Smooth muscle cell (in vitro differentiated cells): Measurements from ENCODE around the gene PKNOX2. TPM values are rescaled to one million over a fixed set of nuclear protein-coding genes. Genes with fewer than 3 reads are reported as not detected.

Source experiments
- DNase-seq: peaks from one replicate; lab custom pipeline; 2025; ENCODE audit not compliant: unreplicated experiment; lab: John Stamatoyannopoulos, UW
- H2AFZ ChIP-seq: fragments of 200-600 bp; sonication (generic); 2 replicates; pipeline ENCODE4 v1.6.0; 2016; ENCODE audit warnings: antibody characterized with exemption, low read depth, mild to moderate bottlenecking
- H3F3A ChIP-seq: fragments of 200-600 bp; sonication (generic); 2 replicates; pipeline ENCODE4 v1.6.0; 2017; ENCODE audit warnings: antibody characterized with exemption, low read depth
- H3K27ac ChIP-seq: fragments of 200-600 bp; sonication (generic); 2 replicates; pipeline ENCODE4 v1.5.1; 2016; ENCODE audit warnings: low read depth, mild to moderate bottlenecking
- H3K27me3 ChIP-seq: fragments of 200-600 bp; sonication (generic); 2 replicates; pipeline ENCODE4 v1.6.1; 2016; ENCODE audit warnings: low read depth, mild to moderate bottlenecking
- H3K36me3 ChIP-seq: fragments of 200-600 bp; sonication (generic); 2 replicates; pipeline ENCODE4 v1.5.1; 2016; ENCODE audit warnings: low read depth
- H3K4me1 ChIP-seq: fragments of 200-600 bp; sonication (generic); 2 replicates; pipeline ENCODE4 v1.5.1; 2016; ENCODE audit warnings: low read depth
- H3K4me2 ChIP-seq: fragments of 200-600 bp; sonication (generic); 2 replicates; pipeline ENCODE4 v1.6.0; 2016; ENCODE audit warnings: mild to moderate bottlenecking
- H3K4me3 ChIP-seq: fragments of 200-600 bp; sonication (generic); 2 replicates; pipeline ENCODE4 v1.5.1; 2016; ENCODE audit warnings: mild to moderate bottlenecking
- H3K79me2 ChIP-seq: fragments of 200-600 bp; sonication (generic); 2 replicates; pipeline ENCODE4 v1.6.0; 2016; ENCODE audit warnings: low read depth, mild to moderate bottlenecking
- H3K9ac ChIP-seq: fragments of 200-600 bp; sonication (generic); 2 replicates; pipeline ENCODE4 v1.6.0; 2016; ENCODE audit warnings: low read depth
- H3K9me3 ChIP-seq: fragments of 200-600 bp; sonication (generic); replicated peaks from 2 replicates; pipeline ENCODE4 v1.5.1; 2016; ENCODE audit warnings: low read depth
- H4K20me1 ChIP-seq: fragments of 200-600 bp; sonication (generic); 2 replicates; pipeline ENCODE4 v1.6.0; 2016; ENCODE audit warnings: low read depth
- CTCF ChIP-seq: fragments of 200-600 bp; sonication (generic); IDR thresholded peaks from 2 replicates; pipeline ENCODE4 v1.5.1; 2017; ENCODE audit warnings: borderline replicate concordance, mild to moderate bottlenecking, antibody characterized with exemption; ENCODE audit not compliant: insufficient read depth, poor library complexity, severe bottlenecking
- WGBS: methylation state at CpG from one replicate; pipeline ENCODE4 v1.1.7; 2016; ENCODE audit warnings: low lambda C conversion rate; 5-methylcytosine and 5-hydroxymethylcytosine counted together
- polyA plus RNA-seq: library from polyadenylated mRNA; unstranded; fragments of >200 nt; fragmentation: Nextera tagmentation; extraction: Ambion mirVana; gene quantifications from 2 replicates; pipeline ENCODE4 v1.2.1, GENCODE V29; 2016
- total RNA-seq: library from RNA; depleted of rRNA; stranded (reverse); fragments of >200 nt; gene quantifications from 2 replicates; pipeline ENCODE4 v1.2.3, GENCODE V29; 2014

Gene PKNOX2
- total and polyA plus RNA-seq, 2 experiments from 2014 or later: 7.2 to 7.9 TPM

DNA sequence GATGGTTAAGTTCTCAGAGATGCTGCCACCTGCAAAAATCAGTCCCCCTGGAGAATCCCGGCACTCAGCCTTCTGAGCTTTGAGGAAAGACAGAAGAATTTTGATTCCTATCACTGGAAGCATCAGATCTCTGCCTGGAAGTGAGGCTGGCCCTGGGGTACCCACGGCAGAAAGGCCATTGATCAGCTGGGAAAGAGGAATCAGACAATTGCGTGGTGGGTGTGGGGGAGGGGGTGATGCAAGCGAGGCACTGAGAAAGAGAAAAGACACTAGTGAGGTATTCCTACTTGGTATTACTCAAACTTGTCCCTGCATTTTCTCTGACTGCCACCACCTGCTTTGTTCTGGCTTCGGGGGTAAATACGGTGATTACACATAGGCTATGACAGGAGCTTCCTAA, 235.4 kb downstream of the PKNOX2 start:
- Histone ChIP-seq H3K9ac (no peak overlapping the region), H4K20me1 (no peaks in the 10 kb centered on the region), H2AFZ (no peak overlapping the region), H3K4me2 (no peak overlapping the region), H3K36me3 (no peaks in the 10 kb centered on the region), H3K79me2 (no peaks in the 10 kb centered on the region), H3F3A (no peaks in the 10 kb centered on the region), H3K9me3 (no peaks in the 10 kb centered on the region), H3K4me1 (peaks cover 27% of the 10 kb centered on the region), H3K27ac (no peak overlapping the region), H3K4me3 (no peak overlapping the region), H3K27me3 (no peaks in the 10 kb centered on the region)
- no peak for TF ChIP-seq CTCF
- 92% methylated on average over 6 of the region's 6 CpGs for WGBS
- DNase-seq: no peak

DNA sequence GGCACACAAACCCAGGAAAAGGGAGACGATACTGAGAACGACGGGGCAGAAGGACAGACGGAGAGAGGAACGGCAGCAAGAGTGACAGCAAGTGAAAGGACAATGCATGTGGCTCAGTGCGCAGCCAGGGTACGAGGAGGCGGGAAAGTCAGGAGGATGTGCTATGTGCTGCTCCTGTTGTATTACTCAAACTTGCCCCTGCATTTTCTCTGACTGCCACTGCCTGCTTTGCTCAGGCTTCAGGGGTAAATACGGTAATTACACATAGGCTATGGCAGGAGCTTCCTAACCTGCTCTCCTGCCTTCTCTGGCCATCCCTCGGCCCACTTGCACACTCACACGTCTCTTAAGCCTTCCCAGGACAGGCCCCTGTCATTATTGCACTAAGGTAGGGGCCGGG, 236.7 kb downstream of the PKNOX2 start:
- H3K4me3 ChIP-seq: no peak overlapping the region
- H3K79me2 ChIP-seq: no peaks in the 10 kb centered on the region
- H2AFZ ChIP-seq: no peak overlapping the region
- H3K9ac ChIP-seq: no peak overlapping the region
- no peak overlapping the region for H3K27ac ChIP-seq
- WGBS: 72% methylated on average over 12 of the region's 12 CpGs
- DNase-seq: no peak
- no peaks in the 10 kb centered on the region for H3F3A ChIP-seq
- no peaks in the 10 kb centered on the region for H3K36me3 ChIP-seq
- H3K4me1 ChIP-seq: peaks cover 27% of the 10 kb centered on the region
- H3K9me3 ChIP-seq: no peaks in the 10 kb centered on the region
- no peaks in the 10 kb centered on the region for H3K27me3 ChIP-seq
- no peaks in the 10 kb centered on the region for H4K20me1 ChIP-seq
- H3K4me2 ChIP-seq: peak overlapping the region; percentile 27
- no peak for TF ChIP-seq CTCF

DNA sequence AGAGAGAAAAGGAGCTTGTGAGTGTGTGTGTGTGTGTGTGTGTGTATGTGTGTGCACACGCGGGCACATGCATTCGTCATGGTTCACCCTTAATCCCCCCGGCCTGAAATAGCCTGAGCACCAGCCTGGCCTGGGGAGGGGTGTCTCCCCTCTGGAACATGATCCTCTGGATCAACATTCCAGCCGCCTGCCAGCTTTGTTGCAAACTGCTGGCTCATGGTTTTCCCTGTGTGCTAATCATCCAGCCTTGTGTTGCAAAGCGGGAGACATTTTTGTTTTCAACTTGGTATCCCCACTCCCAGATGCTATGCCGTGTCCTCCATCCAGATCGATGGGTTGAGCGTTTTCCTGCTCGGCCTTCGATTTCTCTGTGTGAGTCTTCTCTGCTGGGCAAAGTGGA, 237.2 kb downstream of the PKNOX2 start:
- no peaks in the 10 kb centered on the region for H3K27me3 ChIP-seq
- TF ChIP-seq CTCF: no peak
- peak overlapping the region; percentile 42 for H3K27ac ChIP-seq
- H3K9me3 ChIP-seq: no peaks in the 10 kb centered on the region
- peak overlapping the region; percentile 37 for H2AFZ ChIP-seq
- H3K79me2 ChIP-seq: no peaks in the 10 kb centered on the region
- no peak overlapping the region for H3K9ac ChIP-seq
- no peaks in the 10 kb centered on the region for H3F3A ChIP-seq
- peak overlapping the region; percentile 68 for H3K4me2 ChIP-seq
- H3K4me3 ChIP-seq: no peak overlapping the region
- 58% methylated on average over 11 of the region's 11 CpGs for WGBS
- H3K36me3 ChIP-seq: no peaks in the 10 kb centered on the region
- no peaks in the 10 kb centered on the region for H4K20me1 ChIP-seq
- DNase-seq: no peak
- H3K4me1 ChIP-seq: peaks cover 27% of the 10 kb centered on the region

- Histone ChIP-seq H3K27ac (peak overlapping the region; percentile 42), H3K4me2 (peak overlapping the region; percentile 68)
Measured at GRCh38 chr11:125402435-125402834, 237.9 kb downstream of the PKNOX2 start.

More at GRCh38 chr11:125402435-125402834, 237.9 kb downstream of the PKNOX2 start:
- Histone ChIP-seq H3K27me3 (no peaks in the 10 kb centered on the region), H3K9ac (no peak overlapping the region), H3K4me3 (no peak overlapping the region), H3K9me3 (no peaks in the 10 kb centered on the region), H4K20me1 (no peaks in the 10 kb centered on the region), H3K36me3 (no peaks in the 10 kb centered on the region), H2AFZ (no peak overlapping the region), H3F3A (no peaks in the 10 kb centered on the region), H3K79me2 (no peaks in the 10 kb centered on the region), H3K4me1 (peaks cover 27% of the 10 kb centered on the region)
- WGBS: 39% methylated on average over 2 of the region's 2 CpGs
- no peak for TF ChIP-seq CTCF
- no peak for DNase-seq
